NCI-H2196 treated with DMSO at 0.1 percent for 48 hours (cell line): ENCODE results near the gene TOR2A.
"Not testable (repeated sequence)": the region's sequence is repeated elsewhere in the genome, so short reads cannot be mapped to it uniquely, and the experiment has no call there.

ENCODE experiments used
- DNase-seq: peaks from one replicate; lab custom pipeline; 2025; ENCODE audit not compliant: unreplicated experiment; lab: John Stamatoyannopoulos, UW

Gene TOR2A

GRCh38 chr9:127734747-127735529 is at the start of gene TOR2A:
Gene TOR2A (minus strand): TSS chr9:127735294. CDS start chr9:127735270, 24 bp downstream.
- DNase-seq: peak; percentile 94

- no peak for DNase-seq
Observed at GRCh38 chr9:127783111-127784008, 48.3 kb upstream of the TOR2A start.

- DNase-seq: no peak
Observed at GRCh38 chr9:127781806-127782205, 46.7 kb upstream of the TOR2A start.

GRCh38 chr9:127780909-127781308 is 45.8 kb upstream of the TOR2A start:
- not testable (repeated sequence) for DNase-seq

- no peak for DNase-seq
Observed at GRCh38 chr9:127780126-127780885, 45.2 kb upstream of the TOR2A start.

GRCh38 chr9:127779136-127779981 is 44.3 kb upstream of the TOR2A start:
- DNase-seq: no peak

- DNase-seq: no peak
Observed at GRCh38 chr9:127778280-127779135, 43.4 kb upstream of the TOR2A start, which contains the start of gene SH2D3C. Gene SH2D3C (minus strand): TSS chr9:127778666. CDS start chr9:127778627, 39 bp downstream.

GRCh38 chr9:127777368-127777980 is 42.4 kb upstream of the TOR2A start:
- DNase-seq: no peak

GRCh38 chr9:127776924-127777289 is 41.8 kb upstream of the TOR2A start:
- DNase-seq: no peak

- DNase-seq: no peak
Observed at GRCh38 chr9:127776195-127776923, 41.3 kb upstream of the TOR2A start.

GRCh38 chr9:127773981-127774380 is 38.9 kb upstream of the TOR2A start:
- DNase-seq: no peak

GRCh38 chr9:127773272-127773671 is 38.2 kb upstream of the TOR2A start:
- no peak for DNase-seq

- no peak for DNase-seq
Observed at GRCh38 chr9:127772603-127773002, 37.5 kb upstream of the TOR2A start.

- DNase-seq: no peak
Observed at GRCh38 chr9:127771570-127772189, 36.6 kb upstream of the TOR2A start.

- peak; percentile 97 for DNase-seq
Observed at GRCh38 chr9:127770905-127771569, 35.9 kb upstream of the TOR2A start.

- no peak for DNase-seq
Observed at GRCh38 chr9:127770583-127770904, 35.5 kb upstream of the TOR2A start.

GRCh38 chr9:127769929-127770582 is 35.0 kb upstream of the TOR2A start:
- DNase-seq: no peak
